SK-N-SH (cell line): ENCODE measurements around the gene KRT4. TPM values are rescaled to one million over a fixed set of nuclear protein-coding genes. Genes with fewer than 3 reads are reported as not detected.

ENCODE experiments used
- CTCF ChIA-PET: fragments of 300-600, 350-600 bp; formaldehyde crosslinking; extraction: SDS; loops from one replicate; lab custom pipeline; 2021; lab: Yijun Ruan, JAX
- POLR2A ChIA-PET: fragments of 350-600 bp; sonication (Branson Sonifier 250); formaldehyde crosslinking; extraction: SDS; loops from one replicate; lab custom pipeline; 2020; ENCODE audit warnings: antibody characterized with exemption, inconsistent platforms; lab: Yijun Ruan, JAX
- DNase-seq: peaks from one replicate; pipeline ENCODE4 v3.0.0; 2012
- H2AFZ ChIP-seq: fragments of 200-600 bp; sonication (generic); 2 replicates; pipeline ENCODE4 v1.8.1; 2016; ENCODE audit warnings: antibody characterized with exemption, mild to moderate bottlenecking, low read depth
- H3F3A ChIP-seq: fragments of 200-600 bp; sonication (generic); replicated peaks from 2 replicates; pipeline ENCODE3; 2016; ENCODE audit warnings: antibody characterized with exemption, mild to moderate bottlenecking; ENCODE audit not compliant: insufficient read depth
- H3K27ac ChIP-seq, 2 experiments: fragments of 200-500 bp in 1 of 2; fragments of 200-600 bp in 1 of 2; sonication (Bioruptor generic) in 1 of 2; sonication (generic), shearing (Covaris generic) in 1 of 2; 2 replicates each; pipeline versions ENCODE4 v1.5.1 to v1.6.1; 2014 to 2016; ENCODE audit warnings: low read depth in 2 of 2, inconsistent platforms in 1 of 2, low read length in 1 of 2, mild to moderate bottlenecking in 1 of 2, mixed read lengths in 1 of 2
- H3K27me3 ChIP-seq: fragments of 200-600 bp; sonication (generic), shearing (Covaris generic); 2 replicates; pipeline ENCODE4 v1.6.1; 2016; ENCODE audit warnings: mixed run types; ENCODE audit not compliant: insufficient read depth
- H3K36me3 ChIP-seq, 2 experiments: fragments of 200-500 bp in 1 of 2; fragments of 200-600 bp in 1 of 2; sonication (Bioruptor generic) in 1 of 2; sonication (generic) in 1 of 2; replicated peaks in 1 of 2; 2 replicates each; pipeline versions ENCODE3 to v1.5.1; 2014 to 2016; ENCODE audit warnings: low read length in 1 of 2, mild to moderate bottlenecking in 1 of 2; ENCODE audit not compliant: insufficient read depth in 2 of 2, control insufficient read depth in 1 of 2
- H3K4me1 ChIP-seq, 2 experiments: fragments of 200-500 bp in 1 of 2; fragments of 200-600 bp in 1 of 2; sonication (Bioruptor generic) in 1 of 2; sonication (generic), shearing (Covaris generic) in 1 of 2; 2 replicates each; pipeline versions ENCODE4 v1.5.1 to v1.6.1; 2014 to 2016; ENCODE audit warnings: low read depth in 1 of 2, low read length in 1 of 2, mixed run types in 1 of 2; ENCODE audit not compliant: insufficient read depth in 2 of 2, control insufficient read depth in 1 of 2
- H3K4me2 ChIP-seq: fragments of 200-600 bp; sonication (generic), shearing (Covaris generic); 2 replicates; pipeline ENCODE4 v1.6.1; 2017; ENCODE audit warnings: mixed run types
- H3K4me3 ChIP-seq, 2 experiments: fragments of 200-500 bp in 1 of 2; fragments of 200-600 bp in 1 of 2; sonication (Bioruptor generic) in 1 of 2; sonication (generic), shearing (Covaris generic) in 1 of 2; 2 replicates each; pipeline versions ENCODE4 v1.5.1 to v1.8.1; 2014 to 2016; ENCODE audit warnings: low read depth in 2 of 2, inconsistent platforms in 1 of 2, low read length in 1 of 2, mild to moderate bottlenecking in 1 of 2, mixed read lengths in 1 of 2, moderate library complexity in 1 of 2
- H3K79me2 ChIP-seq: fragments of 200-600 bp; sonication (generic); 2 replicates; pipeline ENCODE4 v1.8.1; 2017; ENCODE audit warnings: mild to moderate bottlenecking; ENCODE audit not compliant: insufficient read depth
- H3K9ac ChIP-seq: fragments of 200-600 bp; sonication (generic); 2 replicates; pipeline ENCODE4 v1.6.1; 2017; ENCODE audit warnings: mixed run types
- H3K9me2 ChIP-seq: fragments of 200-600 bp; sonication (generic); 2 replicates; pipeline ENCODE4 v1.6.1; 2017; ENCODE audit warnings: mixed run types
- H3K9me3 ChIP-seq: fragments of 200-600 bp; sonication (generic); 2 replicates; pipeline ENCODE4 v1.6.1; 2017; ENCODE audit warnings: mixed run types, mild to moderate bottlenecking, moderate library complexity
- H4K20me1 ChIP-seq: fragments of 200-600 bp; sonication (generic); 2 replicates; pipeline ENCODE4 v1.6.1; 2017; ENCODE audit warnings: mild to moderate bottlenecking, mixed run types; ENCODE audit not compliant: insufficient read depth
- ELF1 ChIP-seq: IDR thresholded peaks from 2 replicates; pipeline ENCODE4 v1.4.0; 2012
- FOXJ3 ChIP-seq: sonication (generic); formaldehyde crosslinking; IDR thresholded peaks from 2 replicates; pipeline ENCODE4 v1.5.1; 2020; ENCODE audit warnings: mild to moderate bottlenecking, missing genetic modification reagents
- GATA2 ChIP-seq: sonication (generic); formaldehyde crosslinking; IDR thresholded peaks from 2 replicates; pipeline ENCODE4 v1.5.0; 2020; ENCODE audit warnings: mild to moderate bottlenecking, missing genetic modification reagents
- MXI1 ChIP-seq: IDR thresholded peaks from 2 replicates; pipeline ENCODE4 v1.6.1; 2012; ENCODE audit warnings: mild to moderate bottlenecking, low read depth, low read length, improper control_type of control experiment
- NRF1 ChIP-seq: IDR thresholded peaks from 2 replicates; pipeline ENCODE4 v1.6.1; 2012; ENCODE audit warnings: low read depth, mild to moderate bottlenecking, low read length
- RCOR1 ChIP-seq: fragments of 150-350 bp; IDR thresholded peaks from 2 replicates; pipeline ENCODE4 v1.6.1; 2017; ENCODE audit warnings: antibody characterized with exemption, low read length
- TAF1 ChIP-seq: IDR thresholded peaks from 2 replicates; pipeline ENCODE4 v1.6.1; 2012; ENCODE audit warnings: low read depth, mild to moderate bottlenecking, low read length, moderate library complexity, borderline replicate concordance
- TCF12 ChIP-seq: IDR thresholded peaks from 2 replicates; pipeline ENCODE4 v1.4.0; 2012
- YY1 ChIP-seq: IDR thresholded peaks from 2 replicates; pipeline ENCODE4 v1.4.0; 2012; ENCODE audit warnings: low read depth, mild to moderate bottlenecking
- WGBS: methylation state at CpG from one replicate; pipeline ENCODE4 v1.1.6; 2017; ENCODE audit warnings: low lambda C conversion rate; 5-methylcytosine and 5-hydroxymethylcytosine counted together
- polyA plus RNA-seq, 3 experiments: library from polyadenylated mRNA; depleted of rRNA; stranded (reverse); fragments of >200 nt; gene quantifications; 2 replicates each; pipeline ENCODE4 v1.2.3, GENCODE V29; 2012
- TF ChIP-seq, protein P1 (sequence below): fragments of 150-350 bp; IDR thresholded peaks from 2 replicates; pipeline ENCODE4 v1.6.1; 2017; ENCODE audit warnings: antibody characterized with exemption, low read length, low read depth, borderline replicate concordance
- TF ChIP-seq, protein P2 (sequence below): fragments of 200-600 bp; sonication (generic); IDR thresholded peaks from 2 replicates; pipeline ENCODE4 v1.6.1; 2017; ENCODE audit warnings: antibody characterized with exemption, mild to moderate bottlenecking, moderate library complexity
- TF ChIP-seq, protein P3 (sequence below): IDR thresholded peaks from 2 replicates; pipeline ENCODE4 v1.6.1; 2012; ENCODE audit warnings: mild to moderate bottlenecking, low read depth, low read length, moderate library complexity
- TF ChIP-seq, protein P4 (sequence below): IDR thresholded peaks from 2 replicates; pipeline ENCODE4; 2012

Gene KRT4
- polyA plus RNA-seq, 1 of the 3 experiments (the other 2 are of a cell fraction), result not detected

DNA sequence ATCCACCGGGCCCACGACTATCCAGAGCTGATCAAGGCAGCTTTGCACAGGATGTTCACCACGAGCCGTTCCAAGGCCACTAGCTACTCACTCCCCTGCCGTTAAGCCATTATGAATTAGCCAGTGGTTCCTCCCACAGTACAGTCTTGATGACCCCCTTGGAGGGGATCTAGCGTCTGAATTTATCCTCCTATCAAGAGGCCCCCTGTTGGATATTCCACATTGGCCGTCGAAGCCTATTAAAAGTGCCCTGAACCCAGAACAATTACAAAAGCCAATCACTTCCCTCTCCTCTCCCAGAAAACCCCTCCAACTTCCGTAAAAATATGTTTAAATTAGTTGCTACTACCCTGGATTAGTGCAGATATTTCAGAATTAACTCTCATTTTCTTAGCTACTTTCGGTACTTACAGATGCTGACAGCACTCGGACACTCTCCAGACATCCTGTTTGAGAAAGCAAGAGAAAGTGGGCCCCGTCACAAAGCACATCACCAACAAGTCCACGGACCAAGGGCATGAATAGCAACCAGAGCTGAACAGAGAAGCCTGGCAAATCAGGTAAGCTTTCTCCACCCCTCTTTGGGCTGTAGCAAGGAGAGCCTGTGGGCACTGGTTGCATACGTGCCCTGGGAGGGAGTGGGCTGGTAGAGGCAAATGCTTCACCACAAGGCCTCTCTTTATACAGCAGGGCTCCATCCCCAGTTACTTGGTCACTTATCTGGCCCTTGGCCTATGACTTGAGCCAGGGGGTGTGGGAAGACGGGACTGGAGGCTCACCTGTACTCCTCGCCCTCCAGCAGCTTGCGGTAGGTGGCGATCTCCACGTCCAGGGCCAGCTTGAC lies 23.3 kb downstream of the KRT4 start:
- TF ChIP-seq FOXJ3 (no peak), TCF12 (no peak), ELF1 (no peak), RCOR1 (no peak), NRF1 (no peak), MXI1 (no peak), YY1 (no peak), TAF1 (no peak), GATA2 (no peak)
- TF ChIP-seq, protein P1, sequence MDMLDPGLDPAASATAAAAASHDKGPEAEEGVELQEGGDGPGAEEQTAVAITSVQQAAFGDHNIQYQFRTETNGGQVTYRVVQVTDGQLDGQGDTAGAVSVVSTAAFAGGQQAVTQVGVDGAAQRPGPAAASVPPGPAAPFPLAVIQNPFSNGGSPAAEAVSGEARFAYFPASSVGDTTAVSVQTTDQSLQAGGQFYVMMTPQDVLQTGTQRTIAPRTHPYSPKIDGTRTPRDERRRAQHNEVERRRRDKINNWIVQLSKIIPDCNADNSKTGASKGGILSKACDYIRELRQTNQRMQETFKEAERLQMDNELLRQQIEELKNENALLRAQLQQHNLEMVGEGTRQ, result no peak
- TF ChIP-seq, protein P2, sequence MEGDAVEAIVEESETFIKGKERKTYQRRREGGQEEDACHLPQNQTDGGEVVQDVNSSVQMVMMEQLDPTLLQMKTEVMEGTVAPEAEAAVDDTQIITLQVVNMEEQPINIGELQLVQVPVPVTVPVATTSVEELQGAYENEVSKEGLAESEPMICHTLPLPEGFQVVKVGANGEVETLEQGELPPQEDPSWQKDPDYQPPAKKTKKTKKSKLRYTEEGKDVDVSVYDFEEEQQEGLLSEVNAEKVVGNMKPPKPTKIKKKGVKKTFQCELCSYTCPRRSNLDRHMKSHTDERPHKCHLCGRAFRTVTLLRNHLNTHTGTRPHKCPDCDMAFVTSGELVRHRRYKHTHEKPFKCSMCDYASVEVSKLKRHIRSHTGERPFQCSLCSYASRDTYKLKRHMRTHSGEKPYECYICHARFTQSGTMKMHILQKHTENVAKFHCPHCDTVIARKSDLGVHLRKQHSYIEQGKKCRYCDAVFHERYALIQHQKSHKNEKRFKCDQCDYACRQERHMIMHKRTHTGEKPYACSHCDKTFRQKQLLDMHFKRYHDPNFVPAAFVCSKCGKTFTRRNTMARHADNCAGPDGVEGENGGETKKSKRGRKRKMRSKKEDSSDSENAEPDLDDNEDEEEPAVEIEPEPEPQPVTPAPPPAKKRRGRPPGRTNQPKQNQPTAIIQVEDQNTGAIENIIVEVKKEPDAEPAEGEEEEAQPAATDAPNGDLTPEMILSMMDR, result no peak
- TF ChIP-seq, protein P3, sequence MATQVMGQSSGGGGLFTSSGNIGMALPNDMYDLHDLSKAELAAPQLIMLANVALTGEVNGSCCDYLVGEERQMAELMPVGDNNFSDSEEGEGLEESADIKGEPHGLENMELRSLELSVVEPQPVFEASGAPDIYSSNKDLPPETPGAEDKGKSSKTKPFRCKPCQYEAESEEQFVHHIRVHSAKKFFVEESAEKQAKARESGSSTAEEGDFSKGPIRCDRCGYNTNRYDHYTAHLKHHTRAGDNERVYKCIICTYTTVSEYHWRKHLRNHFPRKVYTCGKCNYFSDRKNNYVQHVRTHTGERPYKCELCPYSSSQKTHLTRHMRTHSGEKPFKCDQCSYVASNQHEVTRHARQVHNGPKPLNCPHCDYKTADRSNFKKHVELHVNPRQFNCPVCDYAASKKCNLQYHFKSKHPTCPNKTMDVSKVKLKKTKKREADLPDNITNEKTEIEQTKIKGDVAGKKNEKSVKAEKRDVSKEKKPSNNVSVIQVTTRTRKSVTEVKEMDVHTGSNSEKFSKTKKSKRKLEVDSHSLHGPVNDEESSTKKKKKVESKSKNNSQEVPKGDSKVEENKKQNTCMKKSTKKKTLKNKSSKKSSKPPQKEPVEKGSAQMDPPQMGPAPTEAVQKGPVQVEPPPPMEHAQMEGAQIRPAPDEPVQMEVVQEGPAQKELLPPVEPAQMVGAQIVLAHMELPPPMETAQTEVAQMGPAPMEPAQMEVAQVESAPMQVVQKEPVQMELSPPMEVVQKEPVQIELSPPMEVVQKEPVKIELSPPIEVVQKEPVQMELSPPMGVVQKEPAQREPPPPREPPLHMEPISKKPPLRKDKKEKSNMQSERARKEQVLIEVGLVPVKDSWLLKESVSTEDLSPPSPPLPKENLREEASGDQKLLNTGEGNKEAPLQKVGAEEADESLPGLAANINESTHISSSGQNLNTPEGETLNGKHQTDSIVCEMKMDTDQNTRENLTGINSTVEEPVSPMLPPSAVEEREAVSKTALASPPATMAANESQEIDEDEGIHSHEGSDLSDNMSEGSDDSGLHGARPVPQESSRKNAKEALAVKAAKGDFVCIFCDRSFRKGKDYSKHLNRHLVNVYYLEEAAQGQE, result no peak
- TF ChIP-seq, protein P4, sequence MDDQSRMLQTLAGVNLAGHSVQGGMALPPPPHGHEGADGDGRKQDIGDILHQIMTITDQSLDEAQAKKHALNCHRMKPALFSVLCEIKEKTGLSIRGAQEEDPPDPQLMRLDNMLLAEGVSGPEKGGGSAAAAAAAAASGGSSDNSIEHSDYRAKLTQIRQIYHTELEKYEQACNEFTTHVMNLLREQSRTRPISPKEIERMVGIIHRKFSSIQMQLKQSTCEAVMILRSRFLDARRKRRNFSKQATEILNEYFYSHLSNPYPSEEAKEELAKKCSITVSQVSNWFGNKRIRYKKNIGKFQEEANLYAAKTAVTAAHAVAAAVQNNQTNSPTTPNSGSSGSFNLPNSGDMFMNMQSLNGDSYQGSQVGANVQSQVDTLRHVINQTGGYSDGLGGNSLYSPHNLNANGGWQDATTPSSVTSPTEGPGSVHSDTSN, result no peak

More for the DNA sequence above, 23.3 kb downstream of the KRT4 start:
- 42% methylated on average over 12 of the region's 19 CpGs for WGBS
- Histone ChIP-seq H3K79me2 (no peaks in the 10 kb centered on the region), H2AFZ (no peak overlapping the region), H3K4me2 (no peak overlapping the region), H4K20me1 (no peaks in the 10 kb centered on the region), H3K4me3 (no peak overlapping the region), H3K9me3 (no peaks in the 10 kb centered on the region), H3F3A (no peaks in the 10 kb centered on the region), H3K27ac (no peak overlapping the region), H3K9ac (no peak overlapping the region), H3K9me2 (no peaks in the 10 kb centered on the region), H3K4me1 (no peaks in the 10 kb centered on the region), H3K36me3 (no peaks in the 10 kb centered on the region), H3K27me3 (peaks cover 18% of the 10 kb centered on the region; the same call in 1 of the 2 replicates)
- POLR2A ChIA-PET, result no interaction called here
- DNase-seq, result no peak
- CTCF ChIA-PET, result interaction anchor here (0.6 to 2.5 kb wide), 3 partner anchors 12 to 191 kb away, joined by 3 to 6 read pairs (median 3); no protein-coding TSS in a partner anchor
